GM13977 (cell line): Measurements from ENCODE around the gene GAS2L1.

Experiments used
- DNase-seq: peaks from one replicate; pipeline ENCODE4 v3.0.0; 2012; ENCODE audit warnings: low spot score
- in situ Hi-C: fragments of 300-500 bp; cut with MboI; formaldehyde crosslinking; loops from one replicate; pipeline ENCODE4 v1.12.0; 2022; ENCODE audit warnings: low sequenced_read_pairs, low pct_unique_long_range_greater_than_20kb, mixed read lengths, inconsistent platforms; ENCODE audit not compliant: unreplicated experiment
- TF ChIP-seq, protein P1 (sequence below): IDR thresholded peaks from 2 replicates; pipeline ENCODE4 v1.5.1; 2012; ENCODE audit warnings: mild to moderate bottlenecking, control low read depth; ENCODE audit not compliant: insufficient read depth; ENCODE audit errors: extremely low read depth, missing control alignments

Gene GAS2L1

DNA sequence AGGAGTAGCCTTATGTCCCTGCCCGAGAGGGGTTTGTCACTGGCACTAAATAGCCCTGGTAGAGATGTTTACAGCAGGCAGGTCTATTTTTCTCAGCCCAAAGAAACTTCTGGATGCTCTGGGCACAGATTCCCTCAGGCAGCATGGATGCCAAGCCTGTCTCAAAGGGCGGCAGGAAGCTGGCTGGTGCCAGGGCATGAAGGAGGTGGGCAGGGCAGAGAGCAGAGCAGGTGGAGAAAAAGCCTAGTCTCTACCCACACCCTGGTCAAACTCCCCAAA is 4.1 kb upstream of the GAS2L1 start:
- in situ Hi-C loops: no loop called here
- DNase-seq: no peak
- TF ChIP-seq, protein P1, sequence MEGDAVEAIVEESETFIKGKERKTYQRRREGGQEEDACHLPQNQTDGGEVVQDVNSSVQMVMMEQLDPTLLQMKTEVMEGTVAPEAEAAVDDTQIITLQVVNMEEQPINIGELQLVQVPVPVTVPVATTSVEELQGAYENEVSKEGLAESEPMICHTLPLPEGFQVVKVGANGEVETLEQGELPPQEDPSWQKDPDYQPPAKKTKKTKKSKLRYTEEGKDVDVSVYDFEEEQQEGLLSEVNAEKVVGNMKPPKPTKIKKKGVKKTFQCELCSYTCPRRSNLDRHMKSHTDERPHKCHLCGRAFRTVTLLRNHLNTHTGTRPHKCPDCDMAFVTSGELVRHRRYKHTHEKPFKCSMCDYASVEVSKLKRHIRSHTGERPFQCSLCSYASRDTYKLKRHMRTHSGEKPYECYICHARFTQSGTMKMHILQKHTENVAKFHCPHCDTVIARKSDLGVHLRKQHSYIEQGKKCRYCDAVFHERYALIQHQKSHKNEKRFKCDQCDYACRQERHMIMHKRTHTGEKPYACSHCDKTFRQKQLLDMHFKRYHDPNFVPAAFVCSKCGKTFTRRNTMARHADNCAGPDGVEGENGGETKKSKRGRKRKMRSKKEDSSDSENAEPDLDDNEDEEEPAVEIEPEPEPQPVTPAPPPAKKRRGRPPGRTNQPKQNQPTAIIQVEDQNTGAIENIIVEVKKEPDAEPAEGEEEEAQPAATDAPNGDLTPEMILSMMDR: no peak

DNA sequence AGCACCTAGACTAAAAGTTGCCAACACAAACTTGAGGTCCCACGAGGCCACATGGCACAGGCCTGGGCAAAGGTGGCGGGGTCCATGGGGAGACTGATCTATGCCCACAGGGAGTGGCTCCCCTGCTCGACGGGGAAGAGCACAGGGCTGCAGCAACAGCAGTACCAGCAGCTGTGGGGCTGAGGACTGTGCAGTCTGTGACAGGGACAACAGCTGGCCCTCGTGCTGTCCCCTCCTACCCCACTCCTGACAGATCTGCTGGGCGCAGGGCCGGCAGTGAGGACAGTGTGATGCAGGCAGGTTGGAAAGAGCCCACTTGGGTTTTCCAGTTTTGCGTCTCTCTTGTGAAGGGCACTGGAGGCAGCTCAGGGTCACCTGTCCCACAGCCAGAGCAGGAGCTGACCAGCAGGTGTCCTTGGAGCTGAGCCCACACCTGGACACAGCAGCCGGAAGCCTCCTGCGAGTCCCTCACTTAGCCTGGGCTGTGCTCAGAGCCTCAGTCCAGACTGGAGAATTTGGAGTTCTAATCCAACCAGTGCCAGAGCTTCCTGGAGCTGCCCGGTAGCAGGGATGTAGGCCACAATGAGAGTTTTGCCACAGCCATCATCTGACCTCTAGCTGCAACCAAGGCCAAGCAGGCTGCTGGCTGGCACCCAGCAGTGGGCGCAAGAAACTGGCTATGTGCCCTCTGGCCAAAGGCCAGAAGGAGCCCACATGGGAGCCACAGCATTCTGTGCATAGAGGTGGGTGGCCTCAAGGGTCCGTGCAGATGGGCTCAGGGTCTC is 3.6 kb upstream of the GAS2L1 start:
- peak; percentile 17 for DNase-seq
- TF ChIP-seq, protein P1: no peak
- in situ Hi-C loops: no loop called here

DNA sequence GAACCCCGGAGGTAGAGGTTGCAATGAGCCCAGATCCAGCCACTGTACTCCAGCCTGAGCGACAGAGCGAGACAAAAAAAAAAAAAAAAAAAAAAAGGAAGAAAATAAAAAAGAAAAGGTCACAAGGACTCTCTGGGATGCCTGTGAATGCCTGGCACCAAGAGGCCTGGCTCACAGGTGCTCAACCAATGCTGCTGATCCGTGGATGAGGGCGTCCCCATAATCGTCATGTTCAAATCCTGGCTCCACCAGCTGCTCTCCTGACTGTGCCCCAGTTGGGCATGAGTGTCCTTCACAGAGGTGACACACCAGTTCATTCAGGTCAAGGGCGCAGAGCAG is 645 bp upstream of the GAS2L1 start:
- DNase-seq: no peak
- in situ Hi-C loops: no loop called here
- TF ChIP-seq, protein P1: no peak

DNA sequence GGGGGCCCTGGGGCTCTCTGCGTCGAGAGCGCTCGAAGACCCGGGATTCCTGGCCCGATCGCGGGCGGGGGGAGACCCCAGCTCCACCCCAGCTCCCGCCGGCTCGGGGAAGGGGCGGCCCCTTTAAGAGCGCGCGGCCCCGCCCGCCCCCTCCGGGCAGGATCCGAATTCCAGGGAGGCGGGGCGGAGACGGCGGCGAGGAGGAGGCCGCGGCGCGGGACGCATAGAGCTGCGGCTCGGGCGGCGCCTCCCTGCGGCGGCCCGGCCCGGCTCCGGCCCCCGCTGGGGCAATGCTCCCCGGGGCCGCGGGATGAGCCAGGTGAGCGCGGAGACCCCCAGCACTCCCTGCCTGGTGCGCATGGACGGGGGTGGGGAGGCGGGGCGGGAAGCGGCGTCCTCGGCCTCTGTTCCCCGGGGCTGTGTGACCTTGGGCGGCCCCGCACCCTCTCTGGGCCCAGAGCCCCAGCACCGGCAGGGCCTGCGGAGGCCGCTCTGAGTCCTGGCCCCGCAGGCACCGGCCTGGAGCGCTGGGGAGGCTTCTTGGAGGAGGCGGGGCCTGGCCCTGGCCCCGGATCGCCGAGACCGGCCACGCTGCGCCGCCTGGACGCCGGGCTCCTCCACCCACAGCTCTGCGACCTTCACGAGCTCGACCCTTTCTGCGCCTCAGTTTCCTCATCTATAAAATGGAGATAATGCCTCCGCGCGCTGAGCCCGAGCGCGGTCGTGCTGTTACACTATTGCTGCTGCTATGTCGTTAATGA is 565 bp downstream of the GAS2L1 start:
- in situ Hi-C loops: no loop called here
- peak; percentile 63 for DNase-seq
- TF ChIP-seq, protein P1: peak; percentile 4

DNA sequence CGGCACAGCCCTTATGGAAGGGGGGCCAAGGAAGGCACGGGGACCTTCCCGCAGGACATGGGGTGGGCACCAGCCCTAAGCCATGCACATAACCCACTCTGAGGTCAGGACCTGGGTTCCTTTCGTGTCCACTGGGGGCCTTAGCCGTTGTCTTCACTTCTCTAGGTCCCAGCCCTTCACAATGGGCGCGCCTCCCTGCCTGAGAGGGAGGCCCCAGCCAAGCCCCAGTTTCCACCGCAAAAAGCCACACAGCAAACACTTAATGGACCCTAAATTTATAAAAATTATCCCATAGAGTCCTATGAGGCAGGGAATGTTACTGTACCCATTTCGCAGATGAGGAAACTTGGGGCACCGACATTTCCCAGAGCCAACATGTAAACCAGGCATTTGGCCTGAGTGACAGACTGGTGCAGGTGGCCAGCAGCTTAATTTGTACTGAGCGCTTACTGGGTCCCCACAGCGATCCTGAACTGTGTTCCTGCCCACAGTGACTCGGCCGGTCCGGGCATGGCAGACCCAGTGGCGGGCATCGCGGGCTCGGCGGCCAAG is 1.2 kb downstream of the GAS2L1 start:
- in situ Hi-C loops: no loop called here
- DNase-seq: peak; percentile 48
- TF ChIP-seq, protein P1: no peak

DNA sequence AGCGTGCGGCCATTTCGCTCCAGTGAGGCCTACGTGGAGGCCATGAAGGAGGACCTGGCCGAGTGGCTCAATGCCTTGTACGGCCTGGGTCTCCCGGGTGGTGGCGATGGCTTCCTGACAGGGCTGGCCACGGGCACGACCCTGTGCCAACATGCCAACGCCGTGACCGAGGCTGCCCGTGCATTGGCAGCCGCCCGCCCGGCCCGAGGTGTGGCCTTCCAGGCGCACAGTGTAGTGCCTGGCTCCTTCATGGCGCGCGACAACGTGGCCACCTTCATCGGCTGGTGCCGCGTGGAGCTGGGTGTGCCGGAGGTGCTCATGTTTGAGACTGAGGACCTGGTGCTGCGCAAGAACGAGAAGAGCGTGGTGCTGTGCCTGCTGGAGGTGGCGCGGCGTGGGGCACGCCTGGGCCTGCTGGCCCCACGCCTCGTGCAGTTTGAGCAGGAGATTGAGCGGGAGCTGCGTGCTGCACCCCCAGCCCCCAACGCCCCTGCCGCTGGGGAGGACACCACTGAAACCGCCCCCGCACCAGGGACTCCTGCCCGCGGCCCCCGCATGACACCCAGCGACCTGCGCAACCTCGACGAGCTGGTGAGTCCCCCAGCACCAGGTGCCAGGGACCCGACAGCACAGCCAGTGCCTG is 1.8 kb downstream of the GAS2L1 start:
- TF ChIP-seq, protein P1: no peak
- DNase-seq: peak; percentile 17
- in situ Hi-C loops: no loop called here
